HG02870 (cell line): Measurements from ENCODE around the gene CUEDC1.

Experiments used
- ATAC-seq: cut with Tn5 transposase; IDR thresholded peaks from one replicate; pipeline ENCODE4 v1.9.1; 2021; ENCODE audit warnings: mild to moderate bottlenecking, moderate library complexity; ENCODE audit not compliant: unreplicated experiment

Gene CUEDC1

GRCh38 chr17:57880086-57880456 is 75.1 kb downstream of the CUEDC1 start:
- no peak for ATAC-seq

- ATAC-seq = no peak
Observed at GRCh38 chr17:57879437-57880085, 75.7 kb downstream of the CUEDC1 start.

GRCh38 chr17:57877803-57878377 is 77.3 kb downstream of the CUEDC1 start:
- no peak for ATAC-seq

- ATAC-seq = no peak
Observed at GRCh38 chr17:57876866-57877237, 78.4 kb downstream of the CUEDC1 start.

GRCh38 chr17:57876023-57876865 is 79.0 kb downstream of the CUEDC1 start:
- ATAC-seq = no peak

GRCh38 chr17:57875290-57876022 is 79.8 kb downstream of the CUEDC1 start:
- no peak for ATAC-seq

- no peak for ATAC-seq
Observed at GRCh38 chr17:57874434-57875289, 80.5 kb downstream of the CUEDC1 start.

GRCh38 chr17:57874058-57874419 is 81.2 kb downstream of the CUEDC1 start:
- ATAC-seq = no peak

- ATAC-seq = no peak
Observed at GRCh38 chr17:57873261-57874057, 81.8 kb downstream of the CUEDC1 start.

GRCh38 chr17:57872536-57872935 is 82.7 kb downstream of the CUEDC1 start:
- ATAC-seq = no peak

- no peak for ATAC-seq
Observed at GRCh38 chr17:57871863-57872262, 83.3 kb downstream of the CUEDC1 start.

GRCh38 chr17:57871155-57871554 is 84.1 kb downstream of the CUEDC1 start:
- no peak for ATAC-seq

GRCh38 chr17:57870283-57870635 is 85.0 kb downstream of the CUEDC1 start:
- ATAC-seq = no peak

- no peak for ATAC-seq
Observed at GRCh38 chr17:57869617-57870282, 85.5 kb downstream of the CUEDC1 start.

- no peak for ATAC-seq
Observed at GRCh38 chr17:57868910-57869616, 86.1 kb downstream of the CUEDC1 start.

GRCh38 chr17:57868007-57868909 is 87.0 kb downstream of the CUEDC1 start:
- ATAC-seq = peak; percentile 84

- no peak for ATAC-seq
Observed at GRCh38 chr17:57867126-57867525, 88.1 kb downstream of the CUEDC1 start.

GRCh38 chr17:57866723-57867122 is 88.5 kb downstream of the CUEDC1 start:
- no peak for ATAC-seq
